Keratinocyte (primary cell): ENCODE measurements around the gene CDH13. TPM values are rescaled to one million over a fixed set of nuclear protein-coding genes. Genes with fewer than 3 reads are reported as not detected.

Experiments
- DNase-seq: peaks from one replicate; pipeline ENCODE4 v3.0.0-alpha.2; 2011; ENCODE audit warnings: low read depth, missing footprints, low spot score
- FAIRE-seq: peaks from 2 replicates; lab custom pipeline; 2011; peaks lifted over from hg19 to GRCh38; lab: Jason Lieb, UNC
- H2AFZ ChIP-seq: 2 replicates; pipeline ENCODE4 v1.6.0; 2012; ENCODE audit warnings: low read length, control low read depth, inconsistent platforms; ENCODE audit not compliant: control insufficient read depth
- H3K27ac ChIP-seq: 2 replicates; pipeline ENCODE4 v1.5.1; 2011; ENCODE audit warnings: low read length; ENCODE audit not compliant: control insufficient read depth, insufficient read depth
- H3K27me3 ChIP-seq: 3 replicates; pipeline ENCODE4 v1.6.0; 2011; ENCODE audit warnings: low read length; ENCODE audit not compliant: control insufficient read depth, insufficient read depth; ENCODE audit errors: extremely low read depth
- H3K36me3 ChIP-seq, 2 experiments: 2 replicates in 1 of 2; 3 replicates in 1 of 2; pipeline ENCODE4 v1.5.1; 2011; ENCODE audit warnings: low read length in 2 of 2, mild to moderate bottlenecking in 1 of 2; ENCODE audit not compliant: control insufficient read depth in 2 of 2, insufficient read depth in 2 of 2; ENCODE audit errors: extremely low read depth in 1 of 2
- H3K4me1 ChIP-seq: 3 replicates; pipeline ENCODE4 v1.5.1; 2011; ENCODE audit warnings: low read length; ENCODE audit not compliant: control insufficient read depth, insufficient read depth; ENCODE audit errors: extremely low read depth
- H3K4me2 ChIP-seq: 3 replicates; pipeline ENCODE4 v1.6.0; 2011; ENCODE audit warnings: low read depth, low read length; ENCODE audit not compliant: control insufficient read depth, insufficient read depth; ENCODE audit errors: extremely low read depth
- H3K4me3 ChIP-seq, 3 experiments: fragments of 200-600 bp in 1 of 3; sonication (generic) in 1 of 3; 2 replicates in 2 of 3; 3 replicates in 1 of 3; pipeline ENCODE4 v1.5.1; 2011 to 2016; ENCODE audit warnings: low read length in 3 of 3, mild to moderate bottlenecking in 3 of 3, control low read depth in 2 of 3, inconsistent platforms in 1 of 3, low read depth in 1 of 3, mixed read lengths in 1 of 3, mixed run types in 1 of 3, moderate library complexity in 1 of 3; ENCODE audit not compliant: control insufficient read depth in 2 of 3, insufficient read depth in 2 of 3; ENCODE audit errors: extremely low read depth in 1 of 3
- H3K79me2 ChIP-seq: 2 replicates; pipeline ENCODE4 v1.6.0; 2012; ENCODE audit warnings: low read length; ENCODE audit not compliant: control insufficient read depth, insufficient read depth
- H3K9ac ChIP-seq: 3 replicates; pipeline ENCODE4 v1.6.0; 2011; ENCODE audit warnings: low read length; ENCODE audit not compliant: control insufficient read depth, insufficient read depth; ENCODE audit errors: extremely low read depth
- H3K9me1 ChIP-seq: 3 replicates; pipeline ENCODE4 v1.6.0; 2011; ENCODE audit warnings: low read length; ENCODE audit not compliant: control insufficient read depth, insufficient read depth; ENCODE audit errors: extremely low read depth
- H3K9me3 ChIP-seq: 2 replicates; pipeline ENCODE4 v1.5.1; 2012; ENCODE audit warnings: low read depth, low read length; ENCODE audit not compliant: control insufficient read depth
- H4K20me1 ChIP-seq: 3 replicates; pipeline ENCODE4 v1.6.0; 2011; ENCODE audit warnings: low read length; ENCODE audit not compliant: control insufficient read depth, insufficient read depth; ENCODE audit errors: extremely low read depth
- EZH2 ChIP-seq: IDR thresholded peaks from one replicate; pipeline ENCODE4 v1.6.1; 2012; ENCODE audit warnings: inconsistent platforms, mild to moderate bottlenecking, low read length, moderate library complexity
- dilution Hi-C: fragments of 300-500 bp; cut with MboI; formaldehyde crosslinking; loops from one replicate; pipeline ENCODE4 v1.7.0; 2020; ENCODE audit warnings: low sequenced_read_pairs; ENCODE audit not compliant: extremely low pct_ligation_motif_present
- polyA plus RNA-seq, 5 experiments: library from polyadenylated mRNA; depleted of rRNA in 3 of 5; stranded (reverse) in 3 of 5; stranded (forward) in 1 of 5; unstranded in 1 of 5; fragments of >200 nt; gene quantifications; 1 replicate in 1 of 5; 2 replicates in 3 of 5; 3 replicates in 1 of 5; pipeline versions ENCODE4 v1.2.1 to v1.2.3, GENCODE V29; 2011 to 2012; ENCODE audit warnings: missing spikeins in 2 of 5, low read depth in 1 of 5, low replicate concordance in 1 of 5
- TF ChIP-seq, protein P1 (sequence below), 3 experiments: IDR thresholded peaks in 1 of 3; conservative IDR thresholded peaks in 1 of 3; optimal IDR thresholded peaks in 1 of 3; 2 replicates in 2 of 3; 3 replicates in 1 of 3; pipeline versions ENCODE3 to v1.5.1; 2011; ENCODE audit warnings: low read length in 3 of 3, mild to moderate bottlenecking in 3 of 3, moderate library complexity in 2 of 3, control low read depth in 1 of 3, inconsistent platforms in 1 of 3; ENCODE audit not compliant: insufficient read depth in 2 of 3; ENCODE audit errors: extremely low read depth in 1 of 3

Gene CDH13
- polyA plus RNA-seq, 1 donor (not counting 4 experiments of a cell fraction or from before 2014, with no cell fraction given), result 111 TPM

DNA sequence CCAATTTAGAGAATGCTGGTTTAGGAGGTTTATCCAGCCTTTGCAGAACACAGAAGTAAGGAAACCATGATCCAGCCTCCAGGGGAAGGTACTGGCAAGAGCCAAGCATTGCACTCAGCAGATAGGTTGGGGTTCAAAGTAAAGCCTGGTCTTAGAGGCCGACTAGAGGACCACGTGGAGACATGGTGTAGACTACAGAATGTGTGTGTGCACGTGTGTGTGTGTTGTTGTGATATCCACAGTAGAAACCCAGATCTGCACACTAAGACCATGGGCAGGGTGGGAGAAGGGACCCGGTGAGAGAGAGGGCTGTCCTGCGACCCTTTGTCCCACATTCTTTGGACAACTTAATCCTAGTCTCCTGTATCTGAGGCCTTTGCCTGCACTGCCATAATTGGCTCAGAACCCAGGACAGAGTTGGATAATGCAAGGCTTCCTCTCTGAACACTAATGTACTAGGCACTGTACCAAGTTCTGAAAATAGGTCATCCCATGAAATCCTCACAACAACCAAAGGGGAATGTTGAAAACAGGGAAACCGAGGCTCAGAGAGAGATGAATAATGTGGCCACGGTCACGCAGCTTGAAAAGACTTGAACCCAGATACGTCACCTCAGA is 855.9 kb downstream of the CDH13 start:
- Histone ChIP-seq H3K79me2 (no peaks in the 10 kb centered on the region), H4K20me1 (no peaks in the 10 kb centered on the region), H3K4me2 (no peak overlapping the region), H3K36me3 (peaks cover 0 to 2% of the 10 kb centered on the region in 2 experiments), H3K4me3 (no peak overlapping the region), H3K9ac (no peak overlapping the region), H3K27ac (no peak overlapping the region), H3K9me3 (no peaks in the 10 kb centered on the region), H3K4me1 (no peaks in the 10 kb centered on the region), H2AFZ (no peak overlapping the region), H3K9me1 (no peaks in the 10 kb centered on the region), H3K27me3 (no peaks in the 10 kb centered on the region)
- dilution Hi-C loops, result no loop called here
- no peak for FAIRE-seq
- DNase-seq, result no peak
- TF ChIP-seq EZH2, result no peak
- TF ChIP-seq, protein P1, sequence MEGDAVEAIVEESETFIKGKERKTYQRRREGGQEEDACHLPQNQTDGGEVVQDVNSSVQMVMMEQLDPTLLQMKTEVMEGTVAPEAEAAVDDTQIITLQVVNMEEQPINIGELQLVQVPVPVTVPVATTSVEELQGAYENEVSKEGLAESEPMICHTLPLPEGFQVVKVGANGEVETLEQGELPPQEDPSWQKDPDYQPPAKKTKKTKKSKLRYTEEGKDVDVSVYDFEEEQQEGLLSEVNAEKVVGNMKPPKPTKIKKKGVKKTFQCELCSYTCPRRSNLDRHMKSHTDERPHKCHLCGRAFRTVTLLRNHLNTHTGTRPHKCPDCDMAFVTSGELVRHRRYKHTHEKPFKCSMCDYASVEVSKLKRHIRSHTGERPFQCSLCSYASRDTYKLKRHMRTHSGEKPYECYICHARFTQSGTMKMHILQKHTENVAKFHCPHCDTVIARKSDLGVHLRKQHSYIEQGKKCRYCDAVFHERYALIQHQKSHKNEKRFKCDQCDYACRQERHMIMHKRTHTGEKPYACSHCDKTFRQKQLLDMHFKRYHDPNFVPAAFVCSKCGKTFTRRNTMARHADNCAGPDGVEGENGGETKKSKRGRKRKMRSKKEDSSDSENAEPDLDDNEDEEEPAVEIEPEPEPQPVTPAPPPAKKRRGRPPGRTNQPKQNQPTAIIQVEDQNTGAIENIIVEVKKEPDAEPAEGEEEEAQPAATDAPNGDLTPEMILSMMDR (optimal IDR thresholded peaks at IDR 0.05 in 1 of 3, IDR thresholded peaks at IDR 0.05 in 1 of 3, conservative IDR thresholded peaks at IDR 0.05 in 1 of 3; ENCODE audit: extremely low read depth in 1 of 3, insufficient read depth in 2 of 3, low read length in 3 of 3), result no peak

DNA sequence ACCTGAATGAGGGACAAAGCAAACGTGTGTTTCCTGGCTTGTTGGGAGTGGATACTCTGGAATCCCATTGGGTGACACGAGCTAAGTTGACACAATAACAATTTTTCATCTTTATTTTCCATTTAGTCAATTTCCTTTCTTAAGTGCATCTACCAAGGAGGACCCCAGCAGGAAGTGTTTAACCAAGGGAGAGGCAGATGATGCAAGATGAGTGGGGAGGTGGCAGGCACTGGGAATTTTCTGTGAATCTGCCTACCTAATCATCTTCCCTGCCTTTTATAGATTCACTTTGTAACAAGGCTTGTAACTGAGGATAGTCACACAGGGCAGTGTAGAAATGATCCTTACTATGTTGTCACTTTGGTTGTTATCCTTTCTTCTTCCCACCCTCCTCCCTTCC is 863.3 kb downstream of the CDH13 start:
- no peaks in the 10 kb centered on the region for H3K4me1 ChIP-seq
- H3K27ac ChIP-seq, result no peak overlapping the region
- H3K4me2 ChIP-seq, result no peak overlapping the region
- H3K79me2 ChIP-seq, result no peaks in the 10 kb centered on the region
- H3K9me3 ChIP-seq, result no peaks in the 10 kb centered on the region
- H3K36me3 ChIP-seq, result peaks cover 0 to 2% of the 10 kb centered on the region in 2 experiments
- H3K27me3 ChIP-seq, result no peaks in the 10 kb centered on the region
- no peak overlapping the region for H2AFZ ChIP-seq
- DNase-seq (no peak), FAIRE-seq (no peak)
- dilution Hi-C loops, result no loop called here
- no peaks in the 10 kb centered on the region for H4K20me1 ChIP-seq
- TF ChIP-seq, protein P1 (optimal IDR thresholded peaks at IDR 0.05 in 1 of 3, IDR thresholded peaks at IDR 0.05 in 1 of 3, conservative IDR thresholded peaks at IDR 0.05 in 1 of 3; ENCODE audit: extremely low read depth in 1 of 3, insufficient read depth in 2 of 3, low read length in 3 of 3), result no peak
- no peak overlapping the region for H3K4me3 ChIP-seq
- H3K9ac ChIP-seq, result no peak overlapping the region
- H3K9me1 ChIP-seq, result no peaks in the 10 kb centered on the region
